Gastrocnemius medialis (tissue), 4 donors: ENCODE data around the gene SFMBT2.

Experiments
- CTCF ChIP-seq, 5 experiments: fragments of 450-650 bp in 3 of 5; fragments of 200-600 bp in 2 of 5; sonication (generic) in 2 of 5; IDR thresholded peaks in 4 of 5; conservative IDR thresholded peaks in 1 of 5; 1 replicate in 4 of 5; 2 replicates in 1 of 5; pipeline ENCODE4 v1.5.1; 2016 to 2019; ENCODE audit warnings: antibody characterized with exemption in 5 of 5, mild to moderate bottlenecking in 3 of 5, moderate library complexity in 3 of 5
- POLR2A ChIP-seq, 2 donors: fragments of 450-650 bp; IDR thresholded peaks; one replicate each; pipeline ENCODE4 v1.6.1; 2017; ENCODE audit warnings: antibody characterized with exemption in 2 of 2, mild to moderate bottlenecking in 2 of 2, moderate library complexity in 2 of 2

GRCh38 chr10:7320072-7320471 is 90.8 kb downstream of the SFMBT2 start:
- no peak for TF ChIP-seq POLR2A (IDR thresholded peaks at IDR 0.05)
- TF ChIP-seq CTCF (IDR thresholded peaks at IDR 0.05 in 4 of 5, conservative IDR thresholded peaks at IDR 0.05 in 1 of 5) = no peak
